Thyroid gland (tissue), 4 donors: ENCODE data around the gene DNAJB1. TPM values are rescaled to one million over a fixed set of nuclear protein-coding genes. Genes with fewer than 3 reads are reported as not detected.

ENCODE experiments used
- DNase-seq, 2 donors: peaks; one replicate each; pipeline ENCODE4 v3.0.0-alpha.2; 2019
- H3K27ac ChIP-seq, 3 donors: fragments of 200-600 bp; sonication (generic); 1 replicate in 2 of 3; 2 replicates in 1 of 3; pipeline ENCODE4 v1.5.1; 2016 to 2019; ENCODE audit warnings: mild to moderate bottlenecking in 1 of 3, moderate library complexity in 1 of 3
- H3K27me3 ChIP-seq: fragments of 200-600 bp; sonication (generic); one replicate; pipeline ENCODE4 v1.5.1; 2019
- H3K36me3 ChIP-seq, 2 donors: fragments of 200-600 bp; sonication (generic); one replicate each; pipeline ENCODE4 v1.5.1; 2016 to 2019
- H3K4me1 ChIP-seq, 2 donors: fragments of 200-600 bp; sonication (generic); one replicate each; pipeline ENCODE4 v1.5.1; 2017 to 2019
- H3K4me3 ChIP-seq, 3 donors: fragments of 200-600 bp; sonication (generic); replicated peaks in 1 of 3; 1 replicate in 2 of 3; 2 replicates in 1 of 3; pipeline ENCODE4 v1.5.1; 2016; ENCODE audit warnings: mild to moderate bottlenecking in 1 of 3
- H3K9me3 ChIP-seq: fragments of 200-600 bp; sonication (generic); one replicate; pipeline ENCODE4 v1.5.1; 2017
- CTCF ChIP-seq, 6 experiments: fragments of 200-600 bp in 3 of 6; fragments of 450-650 bp in 3 of 6; sonication (generic) in 3 of 6; IDR thresholded peaks; one replicate each; pipeline ENCODE4 v1.5.1; 2016 to 2019; ENCODE audit warnings: antibody characterized with exemption in 6 of 6, mild to moderate bottlenecking in 2 of 6, inconsistent platforms in 1 of 6, moderate library complexity in 1 of 6
- POLR2A ChIP-seq, 2 donors: fragments of 450-650 bp; IDR thresholded peaks; one replicate each; pipeline ENCODE4 v1.6.1; 2017; ENCODE audit warnings: antibody characterized with exemption in 2 of 2, mild to moderate bottlenecking in 2 of 2, moderate library complexity in 1 of 2
- WGBS, 2 donors: methylation state at CpG; one replicate each; pipeline ENCODE4 v1.1.5; 2017; 5-methylcytosine and 5-hydroxymethylcytosine counted together
- intact Hi-C: fragments of 100-400 bp; cut with DNase I; formaldehyde crosslinking; loops from one replicate; pipeline ENCODE4 v1.15.1; 2023
- total RNA-seq, 4 donors: library from RNA; depleted of rRNA; stranded (reverse); fragments of >200 nt; gene quantifications; one replicate each; pipeline ENCODE4 v1.2.3, GENCODE V29; 2016

DNAJB1 gene
- total RNA-seq, 4 donors from 2014 or later: 49.1 to 61.1 (median 55.3) TPM

- Histone ChIP-seq H3K36me3 (peaks cover 22 to 25% of the 10 kb centered on the region in 2 donors), H3K9me3 (no peaks in the 10 kb centered on the region), H3K27ac (no peak overlapping the region), H3K4me3 (no peak overlapping the region), H3K4me1 (peaks cover 9 to 27% of the 10 kb centered on the region in 2 donors), H3K27me3 (no peaks in the 10 kb centered on the region)
- no peak for TF ChIP-seq CTCF (IDR thresholded peaks at IDR 0.05)
- TF ChIP-seq POLR2A (IDR thresholded peaks at IDR 0.05): no peak
- intact Hi-C loops: no loop called here
- 14 to 20% methylated on average over 14 to 38 of the region's 97 CpGs for WGBS, 2 donors
- DNase-seq: no peak
These were observed 44.9 kb downstream of the DNAJB1 start for GRCh38 chr19:14473073-14473977.

- Histone ChIP-seq H3K27ac (no peak overlapping the region), H3K27me3 (no peaks in the 10 kb centered on the region), H3K9me3 (no peaks in the 10 kb centered on the region), H3K4me3 (peak overlapping the region in 1 of 3 donors; percentile 15), H3K4me1 (peaks cover 9 to 27% of the 10 kb centered on the region in 2 donors), H3K36me3 (peaks cover 22 to 28% of the 10 kb centered on the region in 2 donors)
- intact Hi-C loops: no loop called here
- TF ChIP-seq CTCF (IDR thresholded peaks at IDR 0.05) (peak; percentile 60 to 99 (median 86)), POLR2A (IDR thresholded peaks at IDR 0.05) (no peak)
- WGBS, 2 donors: 5% methylated on average over 26 to 29 of the region's 66 CpGs
- peak; percentile 56 to 61 for DNase-seq
These were observed 45.8 kb downstream of the DNAJB1 start for GRCh38 chr19:14472202-14472938.

GRCh38 chr19:14471436-14472187, 46.6 kb downstream of the DNAJB1 start:
- no peaks in the 10 kb centered on the region for H3K27me3 ChIP-seq
- DNase-seq: no peak
- TF ChIP-seq CTCF (IDR thresholded peaks at IDR 0.05) (no peak), POLR2A (IDR thresholded peaks at IDR 0.05) (no peak)
- intact Hi-C loops: no loop called here
- H3K9me3 ChIP-seq: no peaks in the 10 kb centered on the region
- peaks cover 9 to 27% of the 10 kb centered on the region in 2 donors for H3K4me1 ChIP-seq
- no peak overlapping the region for H3K27ac ChIP-seq
- peaks cover 30 to 34% of the 10 kb centered on the region in 2 donors for H3K36me3 ChIP-seq
- H3K4me3 ChIP-seq: no peak overlapping the region
- 78 to 84% methylated on average over 45 of the region's 46 CpGs for whole genome bisulfite sequencing, 2 donors

- WGBS, 2 donors: 89 to 94% methylated on average over 29 to 30 of the region's 32 CpGs
- no peaks in the 10 kb centered on the region for H3K9me3 ChIP-seq
- H3K36me3 ChIP-seq: peaks cover 39 to 45% of the 10 kb centered on the region in 2 donors
- intact Hi-C loops: no loop called here
- peaks cover 9 to 20% of the 10 kb centered on the region in 2 donors for H3K4me1 ChIP-seq
- H3K4me3 ChIP-seq: no peak overlapping the region
- H3K27ac ChIP-seq: no peak overlapping the region
- H3K27me3 ChIP-seq: no peaks in the 10 kb centered on the region
- DNase-seq: no peak
- TF ChIP-seq POLR2A (IDR thresholded peaks at IDR 0.05) (no peak), CTCF (IDR thresholded peaks at IDR 0.05) (no peak)
These were observed 47.9 kb downstream of the DNAJB1 start for GRCh38 chr19:14470031-14470876.
